CD4-positive, alpha-beta T cell treated with Interferon alpha-2 for 1 hour (primary cell): Measurements from ENCODE around the gene C16orf87.
"Not testable (repeated sequence)": the region's sequence is repeated elsewhere in the genome, so short reads cannot be mapped to it uniquely, and the experiment has no call there.

Source experiments
- DNase-seq, 2 donors: peaks; one replicate each; pipeline ENCODE4 v3.0.0-alpha.2; 2020 to 2022

The C16orf87 gene, protein sequence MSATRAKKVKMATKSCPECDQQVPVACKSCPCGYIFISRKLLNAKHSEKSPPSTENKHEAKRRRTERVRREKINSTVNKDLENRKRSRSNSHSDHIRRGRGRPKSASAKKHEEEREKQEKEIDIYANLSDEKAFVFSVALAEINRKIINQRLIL

GRCh38 chr16:46830902-46831647 is at the start of gene C16orf87:
Gene C16orf87, minus strand, starts transcription at chr16:46831180. Its CDS starts 31 bp downstream, at chr16:46831149.
- DNase-seq = peak; percentile 92 to 93

GRCh38 chr16:46875243-46875642 is 44.3 kb upstream of the C16orf87 start:
- DNase-seq = no peak

DNA sequence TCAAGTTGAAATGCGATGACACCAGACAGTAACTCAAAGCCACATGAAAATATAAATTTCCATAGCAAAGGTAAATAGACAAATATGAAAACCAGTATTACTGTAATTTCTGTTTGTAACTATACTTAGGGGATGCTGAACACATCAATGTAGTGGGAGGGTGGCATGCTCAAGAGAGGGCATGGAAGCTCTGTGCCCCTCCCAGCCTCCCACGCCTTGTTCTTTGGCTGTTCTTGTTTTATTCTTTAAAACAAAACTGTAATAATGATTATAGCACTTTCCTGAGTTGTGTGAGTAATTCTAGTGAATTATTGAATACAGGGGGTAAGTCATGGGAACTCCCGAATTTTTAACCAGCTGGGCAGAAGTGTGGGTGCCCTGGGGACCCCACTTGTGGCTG is 42.2 kb upstream of the C16orf87 start:
- DNase-seq = no peak

DNA sequence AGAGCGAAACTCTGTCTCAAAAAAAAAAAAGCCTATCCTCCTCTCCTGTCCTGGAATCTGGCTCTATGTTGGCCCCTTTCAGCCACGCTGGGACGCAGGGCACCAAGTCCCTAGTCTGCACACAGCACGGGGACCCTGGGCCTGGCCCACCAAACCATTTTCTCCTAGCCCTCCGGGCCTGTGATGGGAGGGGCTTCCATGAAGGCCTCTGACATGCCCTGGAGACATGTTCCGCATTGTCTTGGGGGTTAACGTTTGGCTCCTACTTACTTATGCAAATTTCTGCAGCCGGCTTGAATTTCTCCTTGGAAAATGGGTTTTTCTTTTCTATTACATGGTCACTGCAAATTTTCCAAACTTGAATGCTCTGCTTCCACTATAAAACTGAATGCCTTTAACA is 40.6 kb upstream of the C16orf87 start:
- DNase-seq = no peak

- DNase-seq = not testable (repeated sequence)
Measured at GRCh38 chr16:46868891-46869290, 37.9 kb upstream of the C16orf87 start.

DNA sequence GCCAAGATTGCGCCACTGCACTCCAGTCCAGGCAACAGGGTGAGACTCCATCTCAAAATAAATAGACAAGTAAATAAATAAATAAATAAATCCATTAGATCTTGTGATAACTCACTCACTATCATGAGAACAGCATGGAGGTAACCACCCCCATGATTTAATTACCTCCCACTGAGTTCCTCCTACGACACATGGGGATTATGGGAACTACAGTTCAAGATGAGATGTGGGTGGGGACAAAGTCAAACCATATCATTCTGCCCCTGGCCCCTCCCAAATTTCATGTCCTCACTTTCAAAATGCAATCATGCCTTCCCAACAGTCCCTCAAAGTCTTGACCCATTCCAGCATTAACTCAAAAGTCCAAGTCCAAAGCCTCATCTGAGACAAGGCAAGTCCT is 36.5 kb upstream of the C16orf87 start:
- not testable (repeated sequence) for DNase-seq

DNA sequence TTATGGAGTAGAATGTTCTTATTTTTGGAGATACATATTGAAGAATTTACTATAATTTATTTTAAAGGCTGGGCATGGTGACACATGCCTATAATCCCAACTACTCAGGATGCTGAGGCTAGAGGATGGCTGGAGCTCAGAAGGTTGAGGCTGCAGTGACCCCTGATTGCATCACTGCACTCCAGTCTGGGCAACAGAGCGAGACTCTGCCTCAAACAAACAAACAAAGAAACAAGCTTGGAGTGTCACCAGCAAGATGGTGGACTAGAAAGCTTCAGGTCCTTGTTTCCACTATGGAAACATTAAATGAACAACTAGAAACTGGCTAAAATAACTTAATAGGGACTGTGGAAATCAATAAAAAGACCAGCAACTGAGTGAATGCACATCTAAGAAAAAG is 35.3 kb upstream of the C16orf87 start:
- DNase-seq = no peak

- DNase-seq = no peak
Measured at GRCh38 chr16:46862555-46863447, 31.8 kb upstream of the C16orf87 start.

GRCh38 chr16:46859719-46860152 is 28.8 kb upstream of the C16orf87 start:
- DNase-seq = peak in 1 of 2 donors; percentile 39

DNA sequence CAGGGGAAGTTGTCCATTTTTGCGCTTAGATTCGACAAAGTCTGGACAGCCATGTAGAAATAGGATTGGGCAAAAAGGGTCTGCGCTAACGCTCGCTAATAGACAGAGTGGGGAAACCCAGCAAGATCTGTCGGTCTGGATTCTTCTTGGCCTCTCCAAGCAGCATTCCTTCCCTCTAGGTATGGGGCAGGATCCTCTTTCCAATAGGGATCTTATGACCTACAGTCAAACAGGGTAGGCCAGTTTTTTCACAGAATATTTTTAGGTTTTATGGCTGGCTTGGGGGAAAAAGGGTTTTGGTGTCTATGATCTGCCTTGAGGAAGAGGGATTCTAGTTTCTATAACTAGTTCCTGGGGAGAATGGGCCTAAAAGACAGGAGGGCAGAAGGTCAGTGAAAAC is 27.2 kb upstream of the C16orf87 start:
- no peak for DNase-seq

DNA sequence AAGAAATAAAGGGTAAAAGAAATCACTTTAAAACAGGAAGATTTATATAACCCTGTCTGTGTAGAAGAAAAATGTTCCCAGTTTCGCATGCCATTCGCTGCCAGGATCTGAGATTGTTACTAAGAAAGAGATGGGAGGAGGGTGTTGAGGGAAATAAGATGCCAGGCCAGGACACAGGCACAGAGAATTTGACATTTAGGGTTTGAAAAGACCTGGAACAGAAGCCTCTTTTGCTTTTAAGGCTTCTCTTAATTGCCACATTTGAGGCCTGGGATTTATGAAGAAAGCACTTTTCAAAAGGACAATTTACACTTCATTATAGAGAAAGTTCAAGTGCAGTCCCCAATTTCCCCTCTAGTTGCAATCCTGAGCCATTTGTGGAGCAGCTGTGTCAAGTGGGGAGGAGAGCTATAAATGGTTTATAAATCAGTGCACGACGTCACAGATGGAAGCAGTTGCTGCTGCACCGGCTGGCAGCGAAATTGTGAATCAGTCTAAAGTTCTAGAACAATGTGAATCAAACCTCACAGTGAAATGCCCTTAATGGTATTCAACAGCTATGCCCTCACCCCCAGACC is 26.5 kb upstream of the C16orf87 start:
- DNase-seq = no peak

- no peak for DNase-seq
Measured at GRCh38 chr16:46855389-46855788, 24.4 kb upstream of the C16orf87 start.

DNA sequence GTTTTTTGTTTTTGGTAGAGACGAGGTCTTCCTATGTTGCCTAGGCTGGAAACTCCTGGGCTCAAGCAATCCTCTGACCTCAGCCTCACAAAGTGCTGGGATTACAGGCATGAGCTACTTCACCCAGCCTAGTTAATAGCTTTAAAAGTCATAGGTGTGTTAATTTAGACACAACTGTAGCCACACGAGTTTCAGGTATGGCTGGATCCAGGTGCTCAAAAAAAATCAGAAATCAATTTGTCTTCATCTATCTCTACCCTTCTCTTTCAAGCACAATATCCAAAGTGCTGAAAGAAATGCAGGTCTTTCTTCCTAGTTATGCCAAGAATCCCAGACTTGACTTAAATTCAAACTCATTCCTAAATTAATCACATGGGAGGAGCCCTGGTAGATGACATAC is 23.9 kb upstream of the C16orf87 start:
- DNase-seq = no peak

DNA sequence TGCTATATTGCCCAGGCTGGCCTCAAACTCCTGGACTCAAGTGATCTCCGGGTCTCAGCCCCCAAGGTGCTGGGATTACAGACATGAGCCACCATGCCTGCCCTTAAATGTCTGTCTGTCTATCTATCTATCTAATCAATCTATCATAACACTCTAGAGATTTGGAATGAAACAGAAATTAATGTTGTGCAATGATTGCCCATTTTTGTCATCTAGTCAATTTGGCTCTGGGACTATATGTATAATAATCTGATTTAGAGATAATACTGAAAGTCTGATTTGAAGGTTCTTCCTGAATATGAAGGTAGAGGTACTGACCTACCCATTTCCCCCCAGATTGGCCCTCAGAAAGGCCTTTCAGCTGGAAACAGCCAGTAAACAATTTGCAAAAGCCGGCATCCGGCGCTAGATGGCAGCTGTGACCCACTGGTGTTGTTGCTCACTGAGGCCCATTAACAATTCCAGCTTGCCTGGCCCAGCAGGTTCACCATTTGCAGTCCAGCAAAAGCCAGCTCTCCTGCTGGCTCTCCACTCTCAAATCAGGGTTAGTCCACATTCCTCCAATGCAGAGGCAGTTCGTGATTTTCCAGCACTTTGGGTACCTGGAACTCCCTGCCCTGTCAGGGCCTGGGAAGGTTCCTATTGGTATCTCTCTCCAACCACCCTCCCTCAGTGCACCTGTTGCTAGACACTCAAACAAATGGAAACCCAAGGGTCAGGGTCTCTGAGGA is 22.9 kb upstream of the C16orf87 start:
- DNase-seq = peak; percentile 60 to 62

DNA sequence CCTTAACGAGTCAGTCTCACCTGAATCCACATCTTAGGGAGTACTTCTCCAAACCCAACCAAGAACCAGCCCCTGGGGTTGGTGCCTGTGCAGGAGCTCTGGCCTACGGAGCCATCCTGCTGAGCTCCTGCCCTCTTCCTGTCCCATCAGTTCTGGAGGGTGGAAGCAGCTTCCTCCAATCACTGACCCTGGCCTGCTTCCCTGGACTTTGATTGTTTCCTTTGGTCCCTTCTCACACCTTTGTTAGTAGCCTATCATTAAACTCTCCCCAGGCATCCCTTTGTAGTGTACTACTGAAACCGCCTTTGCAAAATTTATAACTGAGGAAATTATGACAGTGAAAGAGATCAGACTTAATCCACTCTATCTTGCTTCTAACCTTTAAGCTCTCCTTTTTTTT is 21.1 kb upstream of the C16orf87 start:
- no peak for DNase-seq

DNA sequence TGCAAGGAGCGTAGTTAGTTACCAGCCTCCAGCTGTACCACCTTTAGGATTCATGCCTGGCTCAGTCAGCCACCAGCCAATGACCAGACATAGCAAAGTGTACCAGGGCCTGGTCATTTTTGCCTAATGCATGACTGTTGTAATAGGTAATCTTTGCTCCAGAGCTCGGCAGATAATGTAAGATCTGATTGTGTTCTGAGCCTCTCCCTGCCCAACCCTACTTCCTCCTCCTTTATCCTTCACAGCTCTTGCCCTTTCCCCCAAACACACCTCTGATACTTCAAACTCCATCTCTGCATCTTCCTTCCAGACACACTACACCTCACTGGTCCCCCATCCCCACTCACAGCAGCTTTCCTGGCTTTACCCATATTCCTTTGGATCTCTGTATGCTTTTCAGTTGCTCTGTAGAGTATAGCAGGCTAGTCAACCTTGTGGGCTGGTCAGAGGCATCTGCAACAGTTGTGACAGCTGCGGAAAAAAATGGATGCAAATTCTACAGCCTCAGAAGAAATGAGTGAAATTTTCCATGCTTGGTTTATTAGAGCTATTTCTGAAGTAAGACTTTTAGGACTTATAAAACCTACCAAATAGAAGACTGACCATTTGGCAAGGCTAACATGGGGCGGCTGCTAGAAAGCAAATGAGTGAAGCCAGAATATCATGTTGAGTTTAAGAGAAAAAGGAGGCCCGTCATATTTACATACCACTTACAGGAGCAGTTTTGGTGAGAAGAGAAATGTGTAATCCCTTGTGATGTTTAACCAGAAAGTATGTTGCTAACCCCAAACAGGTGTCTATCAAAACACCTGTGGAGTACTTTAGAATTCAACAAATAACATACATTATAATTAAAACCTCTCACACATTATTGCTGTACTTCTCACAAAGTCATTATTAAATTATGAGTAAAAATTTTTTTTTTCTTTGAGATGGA is 19.9 kb upstream of the C16orf87 start:
- DNase-seq = no peak

DNA sequence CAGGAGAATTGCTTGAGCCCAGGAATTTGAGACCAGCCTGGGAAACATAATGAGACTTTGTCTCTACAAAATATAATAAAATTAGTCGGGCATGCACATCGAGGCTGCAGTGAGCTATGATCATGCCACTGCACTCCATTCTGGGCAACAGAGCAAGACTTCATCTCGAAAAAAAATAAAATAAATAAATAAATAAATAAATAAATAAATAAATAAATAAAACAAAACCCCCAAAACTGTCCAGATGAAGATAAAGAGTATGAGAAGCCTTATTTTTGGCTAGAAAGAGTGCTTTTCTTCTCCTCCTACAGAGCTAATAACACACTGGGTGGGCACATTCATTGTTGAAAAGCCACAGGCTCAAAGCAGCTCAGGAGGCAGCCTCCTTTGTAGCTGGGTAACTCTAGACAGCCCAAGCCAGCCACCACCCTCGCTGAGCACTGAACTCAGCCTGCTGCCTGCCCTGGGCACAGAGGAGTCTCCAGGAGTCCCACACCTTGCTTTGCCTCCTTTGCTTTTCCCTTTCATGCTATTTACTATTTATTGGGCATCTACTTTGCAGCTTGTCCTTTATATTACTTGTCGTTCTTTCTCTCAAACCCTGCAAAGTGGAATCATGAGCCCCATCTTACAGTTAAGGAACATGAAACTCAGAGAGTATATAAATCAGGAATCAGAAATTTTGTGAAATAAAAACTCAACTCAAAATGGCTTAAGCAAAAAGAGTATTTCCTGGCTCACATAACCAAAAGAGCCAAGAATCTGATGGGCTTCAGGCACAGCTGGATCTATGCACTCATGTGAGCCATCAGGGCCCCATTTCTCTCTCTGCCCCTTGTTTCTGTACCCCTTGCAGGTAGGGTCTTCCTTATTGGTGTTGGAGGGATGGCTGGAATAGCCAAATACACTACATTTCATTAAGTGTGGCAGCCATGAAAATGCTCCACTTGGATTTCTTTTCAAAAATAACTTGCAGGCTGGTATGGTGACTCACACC is 18.1 kb upstream of the C16orf87 start:
- no peak for DNase-seq

DNA sequence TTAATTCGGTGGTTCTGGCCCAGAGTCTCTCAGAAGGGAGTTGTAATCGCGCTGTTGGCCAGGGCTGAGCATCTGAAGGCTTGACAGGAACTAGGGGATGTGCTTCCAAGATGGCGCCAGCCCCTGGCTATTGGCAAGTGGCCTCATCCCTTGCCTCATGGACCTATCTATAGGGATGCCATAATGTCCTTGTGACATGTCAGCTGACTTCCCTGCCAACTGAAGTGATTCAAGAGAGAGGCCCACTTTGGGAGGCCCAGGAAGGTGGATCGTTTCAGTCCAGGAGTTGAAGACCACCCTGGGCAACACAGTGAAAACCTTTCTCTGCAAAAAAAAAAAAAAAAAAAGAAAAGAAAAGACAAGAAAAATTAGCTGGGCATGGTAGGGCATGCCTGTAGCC is 15.0 kb upstream of the C16orf87 start:
- DNase-seq = no peak

DNA sequence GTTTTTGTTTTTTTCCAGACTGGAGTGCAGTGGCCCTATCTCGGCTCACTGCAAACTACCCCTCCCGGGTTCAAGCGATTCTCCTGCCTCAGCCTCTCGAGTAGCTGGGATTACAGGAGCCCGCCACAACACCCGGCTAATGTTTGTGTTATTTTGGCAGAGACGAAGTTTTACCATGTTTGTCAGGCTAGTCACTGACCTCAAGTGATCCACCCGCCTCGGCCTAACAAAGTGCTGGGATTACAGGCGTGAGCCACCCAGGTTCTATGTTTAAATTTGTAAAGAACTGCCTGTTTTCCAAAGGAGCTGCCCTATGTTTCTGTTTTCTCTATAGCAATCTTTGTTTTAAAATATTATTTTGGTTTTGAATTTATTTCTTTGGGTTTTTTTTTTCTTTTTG is 13.8 kb upstream of the C16orf87 start:
- DNase-seq = no peak
